Astrocyte (in vitro differentiated cells and primary cell): ENCODE results near the gene C17orf107. TPM values are rescaled to one million over a fixed set of nuclear protein-coding genes. Genes with fewer than 3 reads are reported as not detected.
A peak's percentile ranks its signal among the peaks of the same experiment; 100 is the strongest.

Experiments used
- DNase-seq: peaks from one replicate; pipeline ENCODE4 v3.0.0-alpha.2; 2010; ENCODE audit warnings: low read depth
- FAIRE-seq: peaks from 2 replicates; lab custom pipeline; 2011; peaks lifted over from hg19 to GRCh38; lab: Jason Lieb, UNC
- H2AFZ ChIP-seq: 2 replicates; pipeline ENCODE4 v1.6.0; 2012; ENCODE audit warnings: low read depth, low read length, inconsistent platforms
- H3K27ac ChIP-seq: 2 replicates; pipeline ENCODE4 v1.5.1; 2011; ENCODE audit warnings: low read depth, low read length, inconsistent platforms
- H3K27me3 ChIP-seq: 2 replicates; pipeline ENCODE4 v1.6.0; 2011; ENCODE audit warnings: low read length, inconsistent platforms; ENCODE audit not compliant: insufficient read depth
- H3K36me3 ChIP-seq: 2 replicates; pipeline ENCODE4 v1.5.1; 2011; ENCODE audit warnings: low read length, inconsistent platforms; ENCODE audit not compliant: insufficient read depth
- H3K4me1 ChIP-seq: 2 replicates; pipeline ENCODE4 v1.5.1; 2011; ENCODE audit warnings: low read length, inconsistent platforms; ENCODE audit not compliant: insufficient read depth
- H3K4me2 ChIP-seq: 2 replicates; pipeline ENCODE4 v1.6.0; 2012; ENCODE audit warnings: low read length, inconsistent platforms
- H3K4me3 ChIP-seq: 2 replicates; pipeline ENCODE4 v1.5.1; 2011; ENCODE audit warnings: low read depth, mild to moderate bottlenecking, low read length, inconsistent platforms; ENCODE audit not compliant: insufficient read depth
- H3K79me2 ChIP-seq: 2 replicates; pipeline ENCODE4 v1.6.0; 2012; ENCODE audit warnings: mild to moderate bottlenecking, low read length, inconsistent platforms; ENCODE audit not compliant: insufficient read depth
- H3K9ac ChIP-seq: 2 replicates; pipeline ENCODE4 v1.6.0; 2012; ENCODE audit warnings: mild to moderate bottlenecking, low read length, inconsistent platforms
- H3K9me3 ChIP-seq: 2 replicates; pipeline ENCODE4 v1.5.1; 2012; ENCODE audit warnings: low read depth, mild to moderate bottlenecking, low read length, inconsistent platforms; ENCODE audit not compliant: insufficient read depth
- H4K20me1 ChIP-seq: 2 replicates; pipeline ENCODE4 v1.6.0; 2012; ENCODE audit warnings: low read length, inconsistent platforms; ENCODE audit not compliant: insufficient read depth
- H3K27ac Mint-ChIP-seq: one replicate; pipeline ENCODE4 v1.8.0; 2021; ENCODE audit warnings: mild to moderate bottlenecking, mixed read lengths; ENCODE audit not compliant: unreplicated experiment
- H3K27me3 Mint-ChIP-seq: one replicate; pipeline ENCODE4 v1.8.0; 2021; ENCODE audit warnings: low read depth, mixed read lengths; ENCODE audit not compliant: unreplicated experiment
- H3K36me3 Mint-ChIP-seq: one replicate; pipeline ENCODE4 v1.8.0; 2021; ENCODE audit warnings: low read depth, mixed read lengths; ENCODE audit not compliant: unreplicated experiment
- H3K4me1 Mint-ChIP-seq: one replicate; pipeline ENCODE4 v1.8.0; 2021; ENCODE audit warnings: low read depth, mixed read lengths; ENCODE audit not compliant: unreplicated experiment
- H3K4me3 Mint-ChIP-seq: one replicate; pipeline ENCODE4 v1.8.0; 2021; ENCODE audit warnings: mild to moderate bottlenecking, moderate library complexity, mixed read lengths; ENCODE audit not compliant: unreplicated experiment
- H3K9me3 Mint-ChIP-seq: one replicate; pipeline ENCODE4 v1.8.0; 2021; ENCODE audit warnings: mild to moderate bottlenecking, mixed read lengths; ENCODE audit not compliant: unreplicated experiment
- EZH2 ChIP-seq: IDR thresholded peaks from 2 replicates; pipeline ENCODE4 v1.6.1; 2012; ENCODE audit warnings: mild to moderate bottlenecking, low read length, inconsistent platforms; ENCODE audit not compliant: insufficient read depth
- total RNA-seq: library from RNA; stranded (reverse); gene quantifications from 2 replicates; pipeline ENCODE4 v1.2.1, GENCODE V29; 2021
- TF ChIP-seq, protein P1 (sequence below): IDR thresholded peaks from 2 replicates; pipeline ENCODE4 v1.5.1; 2011; ENCODE audit warnings: low read depth, mild to moderate bottlenecking, inconsistent platforms, low read length, moderate library complexity; ENCODE audit not compliant: insufficient read depth

The C17orf107 gene
- total RNA-seq, 1 donor from 2014 or later: 2.2 TPM

DNA sequence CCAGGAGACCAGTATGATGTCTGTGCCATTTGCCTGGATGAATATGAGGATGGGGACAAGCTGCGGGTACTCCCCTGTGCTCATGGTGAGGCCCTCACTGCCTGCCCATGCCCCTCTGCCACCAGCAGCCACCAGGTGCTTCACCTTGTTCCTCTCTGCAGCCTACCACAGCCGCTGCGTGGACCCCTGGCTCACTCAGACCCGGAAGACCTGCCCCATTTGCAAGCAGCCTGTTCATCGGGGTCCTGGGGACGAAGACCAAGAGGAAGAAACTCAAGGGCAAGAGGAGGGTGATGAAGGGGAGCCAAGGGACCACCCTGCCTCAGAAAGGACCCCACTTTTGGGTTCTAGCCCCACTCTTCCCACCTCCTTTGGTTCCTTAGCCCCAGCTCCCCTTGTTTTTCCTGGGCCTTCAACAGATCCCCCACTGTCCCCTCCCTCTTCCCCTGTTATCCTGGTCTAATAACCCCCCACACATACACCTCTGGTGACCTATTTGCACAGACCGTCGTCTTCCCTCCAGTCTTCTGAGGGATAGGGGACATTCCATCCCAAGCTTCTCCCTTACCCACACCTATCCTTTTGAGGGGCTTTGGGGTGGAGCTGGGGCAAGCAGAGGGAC lies 45.3 kb downstream of the C17orf107 start:
- peaks cover 60% of the 10 kb centered on the region for H4K20me1 ChIP-seq
- peak overlapping the region; percentile 93 for H3K9ac ChIP-seq
- Mint-ChIP-seq H3K27me3 (no peaks in the 10 kb centered on the region), H3K4me3 (peak overlapping the region; percentile 98), H3K36me3 (peaks cover 25% of the 10 kb centered on the region), H3K4me1 (peaks cover 33% of the 10 kb centered on the region), H3K27ac (peak overlapping the region; percentile 96), H3K9me3 (peaks cover 2% of the 10 kb centered on the region)
- H3K4me2 ChIP-seq: peak overlapping the region; percentile 99
- H2AFZ ChIP-seq: no peak overlapping the region
- H3K36me3 ChIP-seq: peaks cover 37% of the 10 kb centered on the region
- DNase-seq: no peak
- FAIRE-seq: no peak
- TF ChIP-seq EZH2: no peak
- TF ChIP-seq, protein P1, sequence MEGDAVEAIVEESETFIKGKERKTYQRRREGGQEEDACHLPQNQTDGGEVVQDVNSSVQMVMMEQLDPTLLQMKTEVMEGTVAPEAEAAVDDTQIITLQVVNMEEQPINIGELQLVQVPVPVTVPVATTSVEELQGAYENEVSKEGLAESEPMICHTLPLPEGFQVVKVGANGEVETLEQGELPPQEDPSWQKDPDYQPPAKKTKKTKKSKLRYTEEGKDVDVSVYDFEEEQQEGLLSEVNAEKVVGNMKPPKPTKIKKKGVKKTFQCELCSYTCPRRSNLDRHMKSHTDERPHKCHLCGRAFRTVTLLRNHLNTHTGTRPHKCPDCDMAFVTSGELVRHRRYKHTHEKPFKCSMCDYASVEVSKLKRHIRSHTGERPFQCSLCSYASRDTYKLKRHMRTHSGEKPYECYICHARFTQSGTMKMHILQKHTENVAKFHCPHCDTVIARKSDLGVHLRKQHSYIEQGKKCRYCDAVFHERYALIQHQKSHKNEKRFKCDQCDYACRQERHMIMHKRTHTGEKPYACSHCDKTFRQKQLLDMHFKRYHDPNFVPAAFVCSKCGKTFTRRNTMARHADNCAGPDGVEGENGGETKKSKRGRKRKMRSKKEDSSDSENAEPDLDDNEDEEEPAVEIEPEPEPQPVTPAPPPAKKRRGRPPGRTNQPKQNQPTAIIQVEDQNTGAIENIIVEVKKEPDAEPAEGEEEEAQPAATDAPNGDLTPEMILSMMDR: no peak
- peaks cover 79% of the 10 kb centered on the region for H3K79me2 ChIP-seq
- peak overlapping the region; percentile 89 for H3K27ac ChIP-seq
- no peaks in the 10 kb centered on the region for H3K27me3 ChIP-seq
- peaks cover 31% of the 10 kb centered on the region for H3K4me1 ChIP-seq
- H3K4me3 ChIP-seq: peak overlapping the region; percentile 82
- no peaks in the 10 kb centered on the region for H3K9me3 ChIP-seq

DNA sequence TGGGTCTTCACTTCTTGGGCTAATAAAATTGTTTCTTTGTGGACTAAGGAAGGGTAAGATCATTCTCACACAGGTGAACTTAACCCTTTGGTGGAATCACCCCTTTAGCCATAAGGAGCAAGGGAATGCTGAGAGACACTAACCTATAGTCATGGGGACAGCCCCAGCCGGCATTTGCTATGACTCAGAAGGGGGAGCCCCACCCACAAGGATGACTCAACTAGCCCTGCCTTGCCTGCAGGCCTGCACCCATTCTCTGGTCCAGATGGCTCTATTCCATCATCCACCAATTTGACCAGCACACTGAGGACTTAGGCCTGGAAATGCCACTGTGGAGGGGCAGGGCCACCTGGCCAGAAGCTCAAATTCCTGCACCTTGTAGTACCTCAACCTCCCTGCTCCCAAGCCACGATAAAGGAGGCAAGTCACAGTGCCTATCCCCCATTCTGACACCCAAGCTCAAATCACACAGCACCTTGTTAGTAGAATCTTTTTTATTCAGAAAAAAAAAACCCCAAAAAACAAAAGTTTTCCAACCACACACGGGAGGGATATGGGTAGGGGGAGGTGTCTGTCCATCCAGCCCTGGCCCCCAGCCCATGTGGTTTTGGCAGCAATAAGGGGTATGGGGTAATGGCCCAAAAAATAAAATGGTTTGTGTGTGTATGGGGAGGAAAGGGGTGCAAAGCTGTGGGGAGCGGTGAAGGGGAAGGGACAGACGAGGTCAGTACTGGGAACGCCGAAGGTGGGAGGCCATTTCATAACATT lies 46.0 kb downstream of the C17orf107 start:
- Histone ChIP-seq H3K9ac (peak overlapping the region; percentile 93), H3K4me2 (peak overlapping the region; percentile 99), H3K4me3 (peak overlapping the region; percentile 82), H3K9me3 (no peaks in the 10 kb centered on the region), H4K20me1 (peaks cover 60% of the 10 kb centered on the region), H3K27me3 (no peaks in the 10 kb centered on the region), H3K79me2 (peaks cover 79% of the 10 kb centered on the region), H3K36me3 (peaks cover 37% of the 10 kb centered on the region), H3K27ac (peak overlapping the region; percentile 89), H3K4me1 (peaks cover 35% of the 10 kb centered on the region), H2AFZ (no peak overlapping the region)
- FAIRE-seq: peak; percentile 64
- no peaks in the 10 kb centered on the region for H3K27me3 Mint-ChIP-seq
- H3K9me3 Mint-ChIP-seq: no peaks in the 10 kb centered on the region
- H3K36me3 Mint-ChIP-seq: peaks cover 25% of the 10 kb centered on the region
- peak; percentile 86 for DNase-seq
- TF ChIP-seq, protein P1: no peak
- no peak for TF ChIP-seq EZH2
- peak overlapping the region; percentile 98 for H3K4me3 Mint-ChIP-seq
- peak overlapping the region; percentile 96 for H3K27ac Mint-ChIP-seq
- H3K4me1 Mint-ChIP-seq: peaks cover 33% of the 10 kb centered on the region
